GM20000 (cell line): ENCODE results near the gene PANX1.

Experiments
- DNase-seq: peaks from one replicate; pipeline ENCODE4 v3.0.0; 2012; ENCODE audit warnings: low spot score
- TF ChIP-seq, protein P1 (sequence below): IDR thresholded peaks from 2 replicates; pipeline ENCODE4 v1.5.1; 2012; ENCODE audit warnings: mild to moderate bottlenecking, control low read depth; ENCODE audit errors: extremely low read depth, missing control alignments

Gene PANX1

DNA sequence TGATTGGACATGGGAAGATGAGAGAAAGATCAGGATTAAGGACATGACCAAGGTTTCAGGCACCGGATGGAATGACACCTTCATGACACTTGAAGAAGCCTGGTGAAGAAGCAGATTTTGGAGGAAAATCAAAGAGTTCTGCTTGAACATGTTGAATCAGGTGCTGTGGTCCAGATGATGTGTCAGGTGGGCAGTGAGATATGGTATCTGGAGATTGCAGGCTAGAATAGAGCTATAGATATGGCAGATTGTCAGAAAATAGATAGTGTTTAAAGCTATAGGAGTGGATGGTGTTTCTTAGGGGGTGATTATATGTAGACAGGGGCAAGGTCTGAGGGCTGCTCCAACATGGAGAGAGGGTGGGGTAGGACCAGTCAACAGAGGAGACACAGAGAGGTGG, 40.2 kb downstream of the PANX1 start:
- no peak for DNase-seq
- TF ChIP-seq, protein P1, sequence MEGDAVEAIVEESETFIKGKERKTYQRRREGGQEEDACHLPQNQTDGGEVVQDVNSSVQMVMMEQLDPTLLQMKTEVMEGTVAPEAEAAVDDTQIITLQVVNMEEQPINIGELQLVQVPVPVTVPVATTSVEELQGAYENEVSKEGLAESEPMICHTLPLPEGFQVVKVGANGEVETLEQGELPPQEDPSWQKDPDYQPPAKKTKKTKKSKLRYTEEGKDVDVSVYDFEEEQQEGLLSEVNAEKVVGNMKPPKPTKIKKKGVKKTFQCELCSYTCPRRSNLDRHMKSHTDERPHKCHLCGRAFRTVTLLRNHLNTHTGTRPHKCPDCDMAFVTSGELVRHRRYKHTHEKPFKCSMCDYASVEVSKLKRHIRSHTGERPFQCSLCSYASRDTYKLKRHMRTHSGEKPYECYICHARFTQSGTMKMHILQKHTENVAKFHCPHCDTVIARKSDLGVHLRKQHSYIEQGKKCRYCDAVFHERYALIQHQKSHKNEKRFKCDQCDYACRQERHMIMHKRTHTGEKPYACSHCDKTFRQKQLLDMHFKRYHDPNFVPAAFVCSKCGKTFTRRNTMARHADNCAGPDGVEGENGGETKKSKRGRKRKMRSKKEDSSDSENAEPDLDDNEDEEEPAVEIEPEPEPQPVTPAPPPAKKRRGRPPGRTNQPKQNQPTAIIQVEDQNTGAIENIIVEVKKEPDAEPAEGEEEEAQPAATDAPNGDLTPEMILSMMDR = no peak

DNA sequence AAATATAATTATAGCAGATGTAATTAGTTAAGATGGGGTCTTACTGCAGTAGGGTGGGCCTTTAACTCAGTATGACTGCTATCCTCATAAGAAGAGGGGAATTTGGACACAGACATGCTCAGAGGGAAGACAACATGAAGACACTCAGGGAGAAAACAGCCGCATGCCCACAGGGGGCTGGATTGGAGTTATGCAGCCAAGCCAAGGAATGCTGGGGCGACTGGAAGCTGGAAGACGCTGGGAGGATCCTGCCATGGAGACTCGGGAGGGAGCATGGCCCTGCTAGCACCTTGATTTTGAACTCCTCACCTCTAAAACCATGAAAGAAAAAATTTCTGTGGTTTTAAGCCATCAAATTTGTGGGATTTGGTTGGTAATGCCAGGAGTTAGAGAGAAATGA, 40.9 kb downstream of the PANX1 start:
- no peak for DNase-seq
- TF ChIP-seq, protein P1 = no peak

DNA sequence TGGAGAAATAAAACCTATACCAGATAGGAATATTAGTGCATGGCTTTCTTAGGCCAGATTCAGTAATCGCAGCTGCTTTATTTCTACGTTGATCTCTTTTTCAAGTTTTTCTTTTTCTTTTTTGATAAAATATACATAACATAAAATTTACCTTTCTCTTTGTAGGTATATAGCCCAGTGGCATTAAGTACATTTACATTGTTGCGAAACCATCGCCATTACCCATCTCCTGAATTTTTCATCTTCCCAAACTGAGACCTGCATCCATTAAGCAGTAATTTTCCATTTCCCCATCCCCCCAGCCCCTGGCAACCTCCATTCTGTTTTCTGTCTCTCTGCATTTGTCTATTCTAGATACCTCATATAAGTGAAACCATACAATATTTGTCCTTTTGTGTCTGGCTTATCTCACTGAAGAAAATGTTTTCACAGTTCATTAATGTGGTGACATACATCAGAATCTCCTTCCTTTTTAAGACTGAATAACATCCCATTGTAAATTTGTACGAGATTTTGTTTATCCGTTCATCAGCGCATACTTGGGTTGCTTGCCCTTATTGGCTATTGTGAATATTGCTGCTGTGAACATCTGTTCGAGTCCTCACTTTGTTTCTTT, 41.4 kb downstream of the PANX1 start:
- no peak for DNase-seq
- TF ChIP-seq, protein P1 = no peak

DNA sequence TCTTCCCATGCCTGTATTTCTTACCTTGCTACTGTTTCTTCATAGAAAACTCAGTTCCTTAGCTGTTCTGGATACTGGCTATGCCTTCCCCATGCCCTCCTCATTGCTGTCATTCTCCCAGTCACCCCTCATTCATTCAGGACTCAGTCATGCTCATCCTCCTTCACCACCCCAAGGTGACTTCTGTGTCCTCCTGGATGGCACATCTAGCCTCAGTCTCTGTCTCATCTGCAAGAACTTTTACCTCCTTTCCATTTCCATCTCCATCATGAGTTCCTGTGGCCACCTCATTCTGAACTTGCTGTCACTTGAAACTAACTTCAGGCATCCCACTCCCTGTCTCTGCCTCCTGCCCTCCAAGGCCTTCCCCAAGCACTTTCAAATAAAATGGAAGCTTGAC, 42.3 kb downstream of the PANX1 start:
- TF ChIP-seq, protein P1 = no peak
- no peak for DNase-seq

DNA sequence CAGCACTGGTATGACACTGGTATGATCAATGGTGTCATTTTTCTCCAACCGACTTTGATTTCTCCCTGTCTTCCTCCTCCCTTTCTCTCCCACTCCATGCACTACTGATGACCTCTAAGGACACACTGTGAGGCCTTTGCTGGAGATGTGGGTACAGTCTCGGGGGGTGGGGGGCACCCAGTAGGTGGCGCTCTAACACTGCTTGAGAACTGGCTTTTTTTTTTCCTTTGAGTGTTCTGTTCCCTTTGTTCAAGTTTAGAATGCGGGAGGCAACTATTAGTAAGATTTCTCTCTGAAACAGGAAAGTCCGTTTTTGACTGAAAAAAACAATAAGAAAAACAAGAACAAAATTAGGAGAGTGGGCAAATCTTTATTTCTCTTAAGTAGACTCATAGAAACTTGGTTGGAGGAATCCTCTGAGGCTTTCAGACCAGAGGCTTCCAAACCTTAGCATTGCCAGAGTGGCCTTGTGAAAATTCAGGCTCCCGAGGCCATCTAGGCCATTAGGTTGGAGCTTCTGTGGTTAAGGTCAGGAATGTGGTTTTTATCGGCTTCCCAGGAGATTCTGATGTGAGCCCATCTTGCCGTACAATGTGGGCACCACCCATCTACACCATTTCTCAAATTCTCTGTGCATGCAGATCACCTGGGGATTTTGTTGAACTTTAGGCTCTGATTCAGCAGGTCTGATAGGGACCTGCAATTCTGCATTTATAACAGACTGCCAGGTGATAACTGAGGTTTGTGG, 43.2 kb downstream of the PANX1 start:
- DNase-seq = peak; percentile 62
- TF ChIP-seq, protein P1 = peak; percentile 72

DNA sequence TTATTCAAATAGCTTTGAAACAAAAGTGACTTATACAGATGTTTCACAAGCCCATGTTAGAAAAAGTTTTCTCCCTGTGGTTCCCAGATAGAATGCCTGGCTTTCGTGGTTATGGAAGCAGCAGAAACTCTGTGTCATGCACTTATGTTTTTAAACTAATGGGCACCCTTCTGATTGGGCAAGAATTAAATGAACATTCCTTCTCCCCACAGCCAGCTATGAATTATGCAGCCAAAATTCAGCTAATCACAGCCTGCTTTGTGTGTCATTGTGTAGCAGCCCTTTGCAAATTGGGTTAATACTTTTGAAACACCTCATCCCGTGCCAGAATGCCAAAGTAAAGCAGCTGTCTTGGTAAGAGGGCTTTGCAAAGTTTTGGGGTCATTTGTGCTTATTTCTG, 46.9 kb downstream of the PANX1 start:
- DNase-seq = no peak
- TF ChIP-seq, protein P1 = no peak

DNA sequence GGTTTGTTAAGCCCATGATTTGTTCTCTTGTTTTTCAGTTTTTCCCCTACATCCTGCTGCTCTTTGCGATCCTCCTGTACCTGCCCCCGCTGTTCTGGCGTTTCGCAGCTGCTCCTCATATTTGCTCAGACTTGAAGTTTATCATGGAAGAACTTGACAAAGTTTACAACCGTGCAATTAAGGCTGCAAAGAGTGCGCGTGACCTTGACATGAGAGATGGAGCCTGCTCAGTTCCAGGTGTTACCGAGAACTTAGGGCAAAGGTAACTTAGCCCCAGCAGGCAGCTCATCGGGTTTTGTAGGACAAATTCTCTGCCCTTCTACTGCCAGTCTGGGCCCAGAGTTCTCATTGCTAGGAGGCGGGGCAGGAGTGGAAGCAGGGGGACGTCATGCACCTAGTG, 49.7 kb downstream of the PANX1 start:
- TF ChIP-seq, protein P1 = no peak
- DNase-seq = no peak
